Chondrocyte (in vitro differentiated cells): ENCODE results near the gene KIF23. TPM values are rescaled to one million over a fixed set of nuclear protein-coding genes. Genes with fewer than 3 reads are reported as not detected.

Source experiments
- DNase-seq: peaks from one replicate; pipeline ENCODE4 v3.0.0; 2021; ENCODE audit warnings: mixed read lengths, low spot score
- H3K27ac Mint-ChIP-seq: one replicate; pipeline ENCODE4 v1.8.0; 2021; ENCODE audit warnings: mild to moderate bottlenecking, moderate library complexity, mixed read lengths; ENCODE audit not compliant: unreplicated experiment
- H3K27me3 Mint-ChIP-seq: 2 replicates; pipeline ENCODE4 v1.8.0; 2021; ENCODE audit warnings: low read depth, mixed read lengths
- H3K36me3 Mint-ChIP-seq: 2 replicates; pipeline ENCODE4 v1.8.0; 2021; ENCODE audit warnings: low read depth, mixed read lengths
- H3K4me1 Mint-ChIP-seq: 2 replicates; pipeline ENCODE4 v1.8.0; 2021; ENCODE audit warnings: low read depth, mild to moderate bottlenecking, mixed read lengths
- H3K4me3 Mint-ChIP-seq: one replicate; pipeline ENCODE4 v1.8.0; 2021; ENCODE audit warnings: mild to moderate bottlenecking, moderate library complexity, mixed read lengths; ENCODE audit not compliant: unreplicated experiment
- H3K9me3 Mint-ChIP-seq: 2 replicates; pipeline ENCODE4 v1.8.0; 2021; ENCODE audit warnings: low read depth, mixed read lengths
- long read RNA-seq: library from polyadenylated mRNA; stranded (forward); transcript quantifications from one replicate; pipeline ENCODE4 v2.0.0, GENCODE V29; 2021
- total RNA-seq: library from RNA; stranded (reverse); gene quantifications from 3 replicates; pipeline ENCODE4 v1.2.1, GENCODE V29; 2021
- TF ChIP-seq, protein P1 (sequence below): fragments of 200-600 bp; sonication (generic); IDR thresholded peaks from 2 replicates; pipeline ENCODE4 v1.5.0; 2021; ENCODE audit warnings: antibody characterized with exemption, mild to moderate bottlenecking, moderate library complexity

KIF23 gene
- 13.5 to 20.4 TPM (median 14.8 TPM) in 3 replicates for total RNA-seq
- long read RNA-seq, partial matches to known transcripts, result 1 of 34 reads
- long read RNA-seq, other reads (novel, unspliced or antisense), result 28 of 34 reads

DNA sequence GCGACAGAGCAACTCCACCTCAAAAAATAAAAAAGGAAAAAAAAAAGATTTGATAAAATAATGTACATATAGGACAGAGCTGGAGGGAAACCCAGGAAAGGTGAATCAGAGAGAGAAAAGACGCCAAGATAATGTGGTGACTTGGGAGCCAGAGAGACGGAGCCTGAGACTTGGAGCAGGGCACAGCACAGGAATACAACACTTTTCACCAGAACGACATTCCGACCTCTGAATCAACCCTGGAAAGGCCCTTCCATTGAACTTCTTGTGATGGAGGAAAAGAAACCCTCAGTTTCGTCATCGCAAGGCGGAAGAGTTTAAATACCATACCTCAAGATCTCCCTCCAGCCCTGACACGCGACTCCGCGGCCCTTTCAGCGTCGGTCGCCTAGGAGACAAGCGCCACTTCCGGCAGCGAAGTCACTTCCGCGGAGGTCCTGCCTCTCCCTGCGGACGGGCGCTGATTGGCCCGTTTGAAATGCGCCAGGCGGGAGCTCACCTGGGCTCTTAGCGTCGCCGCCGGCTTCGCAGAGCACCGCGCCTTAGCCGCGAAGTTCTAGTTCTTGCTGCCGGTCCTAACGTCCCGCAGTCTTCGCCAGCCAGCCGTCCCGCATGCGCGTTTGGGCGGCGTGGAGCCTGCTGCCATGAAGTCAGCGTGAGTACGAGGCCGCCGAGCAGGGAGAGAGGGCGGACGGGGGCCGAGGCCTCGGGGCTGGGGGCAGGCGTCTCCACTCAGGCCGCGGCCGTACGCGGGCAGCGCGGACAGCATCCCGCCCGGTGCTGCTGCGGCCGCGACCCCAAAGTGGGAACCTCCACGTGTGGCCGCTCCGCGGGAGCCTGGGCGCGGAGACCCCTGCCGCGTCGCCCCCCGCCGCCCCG is at the start of gene KIF23:
Gene KIF23, plus strand, starts transcription at position 528 of the 879 bp plus-strand sequence. Its CDS starts 117 bp downstream, at position 645.
- DNase-seq, result peak; percentile 96
- Mint-ChIP-seq H3K27me3 (no peaks in the 10 kb centered on the region), H3K9me3 (no peaks in the 10 kb centered on the region), H3K27ac (peak within 1 kb of the TSS; percentile 95), H3K4me3 (peak within 1 kb of the TSS; percentile 82), H3K36me3 (peaks cover under 1% of the 10 kb centered on the region), H3K4me1 (peaks cover 48% of the 10 kb centered on the region)
- TF ChIP-seq, protein P1, sequence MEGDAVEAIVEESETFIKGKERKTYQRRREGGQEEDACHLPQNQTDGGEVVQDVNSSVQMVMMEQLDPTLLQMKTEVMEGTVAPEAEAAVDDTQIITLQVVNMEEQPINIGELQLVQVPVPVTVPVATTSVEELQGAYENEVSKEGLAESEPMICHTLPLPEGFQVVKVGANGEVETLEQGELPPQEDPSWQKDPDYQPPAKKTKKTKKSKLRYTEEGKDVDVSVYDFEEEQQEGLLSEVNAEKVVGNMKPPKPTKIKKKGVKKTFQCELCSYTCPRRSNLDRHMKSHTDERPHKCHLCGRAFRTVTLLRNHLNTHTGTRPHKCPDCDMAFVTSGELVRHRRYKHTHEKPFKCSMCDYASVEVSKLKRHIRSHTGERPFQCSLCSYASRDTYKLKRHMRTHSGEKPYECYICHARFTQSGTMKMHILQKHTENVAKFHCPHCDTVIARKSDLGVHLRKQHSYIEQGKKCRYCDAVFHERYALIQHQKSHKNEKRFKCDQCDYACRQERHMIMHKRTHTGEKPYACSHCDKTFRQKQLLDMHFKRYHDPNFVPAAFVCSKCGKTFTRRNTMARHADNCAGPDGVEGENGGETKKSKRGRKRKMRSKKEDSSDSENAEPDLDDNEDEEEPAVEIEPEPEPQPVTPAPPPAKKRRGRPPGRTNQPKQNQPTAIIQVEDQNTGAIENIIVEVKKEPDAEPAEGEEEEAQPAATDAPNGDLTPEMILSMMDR, result peak; percentile 12

DNA sequence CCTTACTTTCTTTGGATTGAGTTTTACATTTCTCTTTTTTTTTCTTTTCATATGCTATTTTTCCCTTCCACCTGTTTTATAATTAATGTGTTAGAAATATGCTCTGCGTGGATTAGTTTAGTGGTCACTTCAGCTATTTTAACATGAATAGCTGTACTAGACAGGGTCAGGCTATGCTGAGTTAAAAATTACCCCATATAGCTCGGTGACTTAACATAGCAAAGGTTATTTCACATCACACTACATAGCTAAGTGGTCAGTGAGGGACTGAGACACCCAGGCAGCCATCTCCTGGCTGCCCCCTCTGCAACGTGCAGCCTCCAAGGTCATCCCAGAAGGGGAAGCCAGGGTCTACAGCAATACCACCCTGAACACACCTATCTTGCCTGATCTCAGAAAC is 46.9 kb upstream of the KIF23 start:
- Mint-ChIP-seq H3K36me3 (peaks cover 2% of the 10 kb centered on the region), H3K4me3 (no peak overlapping the region), H3K9me3 (peaks cover 15% of the 10 kb centered on the region), H3K27me3 (no peaks in the 10 kb centered on the region), H3K27ac (no peak overlapping the region), H3K4me1 (no peaks in the 10 kb centered on the region)
- TF ChIP-seq, protein P1, result no peak
- DNase-seq, result no peak

DNA sequence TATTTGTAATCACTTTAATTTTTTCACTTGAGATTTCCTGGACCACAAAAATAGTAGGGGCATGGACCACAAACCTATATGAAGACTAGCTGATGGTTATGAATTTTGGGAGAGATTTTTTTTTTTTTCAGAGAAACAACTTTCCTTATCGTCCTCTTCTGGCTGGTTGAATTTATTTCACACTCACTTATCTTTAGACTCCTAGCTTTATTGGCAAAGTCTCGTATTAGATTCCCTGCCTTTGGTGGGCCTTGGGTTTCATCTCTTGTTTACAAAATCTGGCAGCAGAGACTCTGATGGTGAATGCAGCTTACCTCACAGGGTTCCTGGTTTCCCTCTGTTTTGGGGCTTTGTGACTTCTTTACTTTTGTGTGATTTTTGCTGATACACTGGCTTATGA is 44.5 kb upstream of the KIF23 start:
- DNase-seq, result no peak
- Mint-ChIP-seq H3K36me3 (peaks cover 2% of the 10 kb centered on the region), H3K27me3 (no peaks in the 10 kb centered on the region), H3K4me3 (no peak overlapping the region), H3K27ac (no peak overlapping the region), H3K4me1 (no peaks in the 10 kb centered on the region), H3K9me3 (peaks cover 22% of the 10 kb centered on the region)
- TF ChIP-seq, protein P1, result no peak

DNA sequence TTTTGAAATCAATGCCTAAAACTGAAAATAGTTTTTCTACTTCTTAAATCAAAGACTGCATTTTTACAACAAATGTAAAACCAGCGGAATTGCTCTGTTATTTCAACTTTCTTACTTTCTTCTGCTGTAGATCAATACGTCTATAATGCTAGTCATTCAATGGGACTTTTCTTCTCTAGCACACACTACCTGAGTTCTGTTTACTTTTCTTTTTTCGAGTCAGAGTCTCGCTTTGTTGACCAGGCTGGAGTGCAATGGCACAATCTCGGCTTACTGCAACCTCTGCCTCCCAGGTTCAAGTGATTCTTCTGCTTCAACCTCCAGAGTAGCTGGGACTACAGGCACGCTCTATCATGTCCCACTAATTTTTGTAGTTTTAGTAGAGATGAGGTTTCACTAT is 40.7 kb upstream of the KIF23 start:
- Mint-ChIP-seq H3K27me3 (no peaks in the 10 kb centered on the region), H3K4me1 (no peaks in the 10 kb centered on the region), H3K4me3 (no peak overlapping the region), H3K36me3 (peaks cover 5% of the 10 kb centered on the region), H3K9me3 (peaks cover 11% of the 10 kb centered on the region), H3K27ac (no peak overlapping the region)
- TF ChIP-seq, protein P1, result no peak
- DNase-seq, result no peak

DNA sequence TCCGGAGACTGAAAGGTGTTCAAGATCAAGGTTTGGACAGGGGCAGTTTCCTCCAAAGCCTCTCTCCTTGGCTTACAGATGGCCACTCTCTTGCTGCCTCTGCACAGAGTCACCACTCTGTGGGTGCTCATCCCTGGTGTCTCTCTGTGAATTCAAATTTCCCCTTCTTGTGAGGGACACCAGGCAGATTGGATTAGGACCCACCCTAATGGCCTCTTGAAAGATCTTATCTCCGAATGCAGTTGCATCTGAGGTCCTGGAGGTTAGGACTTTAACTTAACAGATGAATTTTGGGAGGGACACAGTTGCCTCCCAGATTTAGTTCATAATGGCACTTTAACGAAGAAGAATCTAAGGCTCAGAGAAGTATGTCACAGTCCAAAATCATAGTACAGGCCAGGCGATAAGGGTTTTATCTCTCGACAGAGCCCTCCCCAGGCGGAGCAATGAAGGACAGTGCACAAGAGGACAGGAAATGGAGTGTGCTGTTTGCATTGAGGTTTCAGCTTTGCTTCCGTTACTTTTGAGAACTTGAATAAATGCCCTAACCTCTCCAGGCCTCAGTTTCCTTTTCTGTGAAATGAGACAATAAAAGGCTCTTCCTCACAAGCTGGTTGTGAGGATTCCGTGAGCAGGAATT is 38.9 kb upstream of the KIF23 start:
- Mint-ChIP-seq H3K27ac (no peak overlapping the region), H3K9me3 (peaks cover 7% of the 10 kb centered on the region), H3K4me1 (no peaks in the 10 kb centered on the region), H3K4me3 (no peak overlapping the region), H3K36me3 (peaks cover 3% of the 10 kb centered on the region), H3K27me3 (no peaks in the 10 kb centered on the region)
- TF ChIP-seq, protein P1, result no peak
- DNase-seq, result no peak
